Activated CD8-positive, alpha-beta T cell treated with anti-CD3 and anti-CD28 coated beads for 36 hours (primary cell): ENCODE results near the gene SRP68. TPM values are rescaled to one million over a fixed set of nuclear protein-coding genes. Genes with fewer than 3 reads are reported as not detected.

Experiments used
- ATAC-seq: fragments of 200-7000 bp; cut with Tn5 transposase; one replicate; pipeline ENCODE4 v1.10.0; 2021; ENCODE audit warnings: mild to moderate bottlenecking, moderate library complexity
- CTCF ChIA-PET: fragments of 350-600 bp; sonication (Branson Sonifier 250); formaldehyde crosslinking; loops from one replicate; lab custom pipeline; 2021; ENCODE audit warnings: antibody characterized with exemption; lab: Charles Lee
- POLR2A ChIA-PET: fragments of 350-600 bp; sonication (Branson Sonifier 250); formaldehyde crosslinking; loops from one replicate; lab custom pipeline; 2021; ENCODE audit warnings: antibody characterized with exemption; lab: Charles Lee
- DNase-seq: peaks from one replicate; pipeline ENCODE4 v3.0.0-alpha.2; 2020
- H3K27ac Mint-ChIP-seq: one replicate; pipeline ENCODE4 v1.8.0; 2021; ENCODE audit warnings: mild to moderate bottlenecking, mixed read lengths
- H3K27me3 Mint-ChIP-seq: one replicate; pipeline ENCODE4 v1.8.0; 2021; ENCODE audit warnings: mixed read lengths
- H3K36me3 Mint-ChIP-seq: one replicate; pipeline ENCODE4 v1.8.0; 2021; ENCODE audit warnings: low read depth, mixed read lengths
- H3K4me1 Mint-ChIP-seq: one replicate; pipeline ENCODE4 v1.8.0; 2021; ENCODE audit warnings: low read depth, mixed read lengths
- H3K4me3 Mint-ChIP-seq: one replicate; pipeline ENCODE4 v1.8.0; 2021; ENCODE audit warnings: mild to moderate bottlenecking, moderate library complexity, mixed read lengths
- H3K9me3 Mint-ChIP-seq: one replicate; pipeline ENCODE4 v1.8.0; 2021; ENCODE audit warnings: mixed read lengths
- intact Hi-C: fragments of 100-400 bp; cut with micrococcal nuclease; formaldehyde crosslinking; loops from one replicate; pipeline ENCODE4 v1.10.0; 2022
- total RNA-seq, 2 experiments: library from RNA; stranded (reverse); gene quantifications; one replicate each; pipeline ENCODE4 v1.2.3, GENCODE V29; 2021
- TF ChIP-seq, protein P1 (sequence below): fragments of 200-600 bp; IDR thresholded peaks from one replicate; pipeline ENCODE4 v1.8.0; 2022; ENCODE audit warnings: antibody characterized with exemption, mild to moderate bottlenecking

The SRP68 gene
- total RNA-seq = 100 to 1,000 TPM; 132 to 135 TPM

- intact Hi-C loops = no loop called here
- H3K27ac Mint-ChIP-seq = peak within 1 kb of the TSS; percentile 99
- H3K36me3 Mint-ChIP-seq = peaks cover 15% of the 10 kb centered on the region
- DNase-seq = peak; percentile 86
- TF ChIP-seq, protein P1, sequence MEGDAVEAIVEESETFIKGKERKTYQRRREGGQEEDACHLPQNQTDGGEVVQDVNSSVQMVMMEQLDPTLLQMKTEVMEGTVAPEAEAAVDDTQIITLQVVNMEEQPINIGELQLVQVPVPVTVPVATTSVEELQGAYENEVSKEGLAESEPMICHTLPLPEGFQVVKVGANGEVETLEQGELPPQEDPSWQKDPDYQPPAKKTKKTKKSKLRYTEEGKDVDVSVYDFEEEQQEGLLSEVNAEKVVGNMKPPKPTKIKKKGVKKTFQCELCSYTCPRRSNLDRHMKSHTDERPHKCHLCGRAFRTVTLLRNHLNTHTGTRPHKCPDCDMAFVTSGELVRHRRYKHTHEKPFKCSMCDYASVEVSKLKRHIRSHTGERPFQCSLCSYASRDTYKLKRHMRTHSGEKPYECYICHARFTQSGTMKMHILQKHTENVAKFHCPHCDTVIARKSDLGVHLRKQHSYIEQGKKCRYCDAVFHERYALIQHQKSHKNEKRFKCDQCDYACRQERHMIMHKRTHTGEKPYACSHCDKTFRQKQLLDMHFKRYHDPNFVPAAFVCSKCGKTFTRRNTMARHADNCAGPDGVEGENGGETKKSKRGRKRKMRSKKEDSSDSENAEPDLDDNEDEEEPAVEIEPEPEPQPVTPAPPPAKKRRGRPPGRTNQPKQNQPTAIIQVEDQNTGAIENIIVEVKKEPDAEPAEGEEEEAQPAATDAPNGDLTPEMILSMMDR = no peak
- peaks cover 30% of the 10 kb centered on the region for H3K27me3 Mint-ChIP-seq
- H3K4me1 Mint-ChIP-seq = peaks cover 42% of the 10 kb centered on the region
- peak within 1 kb of the TSS; percentile 92 for H3K4me3 Mint-ChIP-seq
- peak; percentile 82 for ATAC-seq
- POLR2A ChIA-PET = interaction anchor here (0.8 to 2.1 kb wide), 12 partner anchors 8 to 428 kb away, joined by 3 to 10 read pairs (median 4); partner anchors contain the start of gene EXOC7
- no peaks in the 10 kb centered on the region for H3K9me3 Mint-ChIP-seq
- CTCF ChIA-PET = interaction anchor here (1.3 to 1.4 kb wide), 2 partner anchors 58 to 84 kb away, joined by 3 to 10 read pairs; no protein-coding TSS in a partner anchor
These were observed at the start of gene SRP68 for GRCh38 chr17:76072148-76072858. Gene SRP68, minus strand, starts transcription at chr17:76072517. Its CDS starts 26 bp downstream, at chr17:76072491.

DNA sequence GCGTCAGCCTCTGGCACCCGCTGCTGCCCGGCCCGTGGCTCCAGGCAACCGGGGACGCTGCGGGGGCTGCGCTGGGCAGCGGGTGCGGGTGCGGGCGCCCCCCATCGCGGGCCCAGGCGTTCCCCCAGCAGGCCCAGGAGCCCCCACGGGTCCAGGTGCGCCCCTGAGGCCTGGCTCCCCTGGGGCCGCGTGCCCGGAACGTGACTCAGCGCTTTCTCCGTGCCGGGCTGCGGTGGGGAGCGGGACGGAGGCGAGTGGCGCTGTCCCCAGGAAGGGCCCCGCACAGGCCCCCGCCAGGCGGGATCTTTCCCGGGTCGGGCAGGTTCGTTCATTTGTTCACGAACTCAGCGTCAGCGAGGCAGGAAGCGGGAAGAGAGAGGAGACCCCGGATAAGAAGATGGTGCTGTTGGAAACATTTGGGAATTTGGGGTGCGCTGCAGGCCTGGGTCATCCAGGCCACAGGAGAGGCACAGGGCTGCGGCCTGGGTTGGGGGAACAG lies 49.7 kb upstream of the SRP68 start:
- H3K4me1 Mint-ChIP-seq = peaks cover 20% of the 10 kb centered on the region
- TF ChIP-seq, protein P1 = no peak
- ChIA-PET CTCF (interaction anchor here (0.5 to 13.9 kb wide), 25 partner anchors 10 to 179 kb away, joined by 3 to 236 read pairs (median 5); no protein-coding TSS in a partner anchor), POLR2A (interaction anchor here (1.1 to 7.8 kb wide), 6 partner anchors 11 to 158 kb away, joined by 4 to 83 read pairs (median 6); no protein-coding TSS in a partner anchor)
- peak overlapping the region; percentile 77 for H3K27ac Mint-ChIP-seq
- peak; percentile 10 for ATAC-seq
- H3K27me3 Mint-ChIP-seq = no peaks in the 10 kb centered on the region
- peak overlapping the region; percentile 45 for H3K4me3 Mint-ChIP-seq
- H3K9me3 Mint-ChIP-seq = no peaks in the 10 kb centered on the region
- H3K36me3 Mint-ChIP-seq = no peaks in the 10 kb centered on the region
- intact Hi-C loops = loop anchor here (2.0 to 5.0 kb wide), 2 partner anchors 60 to 157 kb away; no protein-coding TSS in a partner anchor
- peak; percentile 40 for DNase-seq

GRCh38 chr17:76120658-76121008 lies 48.3 kb upstream of the SRP68 start:
- ChIA-PET POLR2A (interaction anchor here (1.0 to 7.8 kb wide), 6 partner anchors 17 to 159 kb away, joined by 3 to 83 read pairs (median 6); partner anchors contain the start of genes EXOC7 and UBALD2), CTCF (interaction anchor here (0.8 to 13.9 kb wide), 20 partner anchors 14 to 261 kb away, joined by 3 to 236 read pairs (median 6); no protein-coding TSS in a partner anchor)
- no peaks in the 10 kb centered on the region for H3K36me3 Mint-ChIP-seq
- H3K4me3 Mint-ChIP-seq = no peak overlapping the region
- TF ChIP-seq, protein P1 = no peak
- intact Hi-C loops = loop anchor here (2.0 to 5.0 kb wide), 2 partner anchors 62 to 158 kb away; no protein-coding TSS in a partner anchor
- no peak for DNase-seq
- ATAC-seq = no peak
- peaks cover 10% of the 10 kb centered on the region for H3K4me1 Mint-ChIP-seq
- H3K27ac Mint-ChIP-seq = peak overlapping the region; percentile 17
- no peaks in the 10 kb centered on the region for H3K27me3 Mint-ChIP-seq
- no peaks in the 10 kb centered on the region for H3K9me3 Mint-ChIP-seq

DNA sequence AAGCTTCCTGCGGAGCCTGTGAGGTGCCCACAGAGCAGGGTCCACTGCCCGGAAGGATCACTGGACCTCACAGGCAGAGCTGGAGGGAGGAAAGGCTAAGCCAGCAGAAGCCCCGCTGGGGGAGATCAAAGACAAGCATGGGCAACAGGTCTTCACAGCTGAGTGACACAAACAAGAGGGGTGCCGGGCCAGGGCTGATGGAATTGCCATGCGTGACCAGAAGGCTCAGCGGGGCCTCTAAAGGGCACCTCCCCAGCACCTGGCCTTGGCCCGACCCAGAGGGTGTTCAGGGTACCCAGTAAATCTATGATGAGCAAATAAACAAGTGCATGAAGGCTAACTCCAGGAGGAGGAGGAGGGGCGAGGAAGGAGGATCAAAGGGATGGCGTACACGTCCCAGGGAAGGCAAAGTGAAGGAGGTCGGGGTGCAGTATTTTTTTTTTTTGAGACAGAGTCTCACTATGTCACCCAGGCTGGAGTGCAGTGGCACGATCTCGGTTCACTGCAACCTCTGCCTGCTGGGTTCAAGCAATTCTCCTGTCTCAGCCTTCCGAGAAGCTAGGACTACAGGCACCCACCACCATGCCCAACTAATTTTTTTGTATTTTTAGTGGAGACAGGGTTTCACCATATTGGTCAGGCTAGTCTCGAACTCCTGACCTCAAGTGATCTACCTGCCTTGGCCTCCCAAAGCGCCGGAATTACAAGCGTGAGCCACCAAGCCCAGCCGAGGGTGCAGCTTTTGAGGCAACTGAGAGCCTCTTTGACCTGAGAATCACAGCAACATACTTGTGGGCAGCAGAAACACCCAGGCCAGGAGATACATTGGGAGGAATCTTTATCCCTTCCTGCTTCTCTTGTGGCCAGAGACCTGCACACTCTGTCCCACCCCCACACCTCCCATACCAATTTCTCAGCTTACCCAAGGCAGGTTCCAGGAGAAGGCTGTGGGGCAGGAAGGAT lies 47.4 kb upstream of the SRP68 start:
- ATAC-seq = no peak
- CTCF ChIA-PET = interaction anchor here (0.9 to 13.9 kb wide), 10 partner anchors 12 to 266 kb away, joined by 3 to 236 read pairs (median 8); no protein-coding TSS in a partner anchor
- Mint-ChIP-seq H3K9me3 (no peaks in the 10 kb centered on the region), H3K27ac (no peak overlapping the region), H3K4me3 (no peak overlapping the region), H3K4me1 (peaks cover 10% of the 10 kb centered on the region), H3K36me3 (no peaks in the 10 kb centered on the region), H3K27me3 (no peaks in the 10 kb centered on the region)
- intact Hi-C loops = loop anchor here (2.0 to 5.0 kb wide), 2 partner anchors 63 to 159 kb away; no protein-coding TSS in a partner anchor
- no peak for DNase-seq
- TF ChIP-seq, protein P1 = no peak
- POLR2A ChIA-PET = interaction anchor here (1.0 to 7.8 kb wide), 5 partner anchors 14 to 160 kb away, joined by 3 to 83 read pairs (median 4); partner anchors contain the start of genes EXOC7 and UBALD2
